ENCODE data around the gene ZSCAN12.
"Not testable (repeated sequence)": the region's sequence is repeated elsewhere in the genome, so short reads cannot be mapped to it uniquely, and the experiment has no call there.

ZSCAN12 gene

DNA sequence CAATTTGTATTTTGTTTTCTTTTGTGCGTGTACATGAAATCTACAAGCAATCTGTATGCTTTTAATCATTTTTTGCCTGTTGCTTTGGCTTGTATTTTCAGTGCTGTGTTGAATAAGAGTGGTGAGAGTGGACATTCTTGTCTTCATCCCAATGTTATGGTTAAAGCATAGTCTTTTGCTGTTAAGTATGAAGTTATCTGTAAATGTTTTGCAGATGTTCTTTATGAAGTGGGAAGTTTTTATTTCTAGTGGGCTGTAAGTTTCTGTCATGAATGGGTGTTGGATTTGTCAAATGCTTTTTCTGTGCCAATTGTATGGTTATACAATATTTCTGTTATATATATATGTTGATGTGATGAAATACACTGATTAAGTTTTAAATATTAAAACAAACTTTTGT, 25.6 kb downstream of the ZSCAN12 start:
- Mint-ChIP-seq H3K4me1 (ENCODE audit: low read depth) (no peaks in the 10 kb centered on the region), H3K27ac (no peak overlapping the region), H3K9me3 (no peaks in the 10 kb centered on the region), H3K4me3 (no peak overlapping the region), H3K27me3 (no peaks in the 10 kb centered on the region), H3K36me3 (ENCODE audit: low read depth) (peaks cover 19% of the 10 kb centered on the region)

- H3K27me3 Mint-ChIP-seq: no peaks in the 10 kb centered on the region
- H3K27ac Mint-ChIP-seq: no peak overlapping the region
- no peaks in the 10 kb centered on the region for H3K9me3 Mint-ChIP-seq
- peaks cover 15% of the 10 kb centered on the region for H3K36me3 Mint-ChIP-seq (ENCODE audit: low read depth)
- H3K4me1 Mint-ChIP-seq (ENCODE audit: low read depth): no peaks in the 10 kb centered on the region
- no peak overlapping the region for H3K4me3 Mint-ChIP-seq
Measured at GRCh38 chr6:28371706-28372451, 27.7 kb downstream of the ZSCAN12 start.

DNA sequence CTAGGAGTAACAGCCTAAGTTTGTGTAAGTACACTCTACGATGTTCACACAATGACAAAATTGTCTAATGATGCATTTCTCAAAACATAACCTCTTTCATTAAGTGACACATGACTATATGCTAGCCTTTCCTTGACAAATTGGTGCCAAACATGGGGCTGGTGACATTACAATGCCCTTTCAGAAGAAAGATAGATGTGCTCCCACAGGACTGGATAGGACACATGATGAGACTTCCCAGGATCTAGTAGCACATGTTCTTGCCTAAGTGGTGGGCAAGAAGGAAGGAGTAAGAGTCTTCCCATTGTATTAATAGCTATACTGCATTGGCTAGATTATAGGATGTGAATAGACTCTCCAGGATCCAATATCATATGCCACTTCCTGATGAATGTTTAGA, 28.3 kb downstream of the ZSCAN12 start:
- Mint-ChIP-seq H3K4me3 (no peak overlapping the region), H3K27me3 (no peaks in the 10 kb centered on the region), H3K27ac (no peak overlapping the region), H3K4me1 (ENCODE audit: low read depth) (no peaks in the 10 kb centered on the region), H3K9me3 (no peaks in the 10 kb centered on the region), H3K36me3 (ENCODE audit: low read depth) (peaks cover 18% of the 10 kb centered on the region)

- H3K4me1 Mint-ChIP-seq (ENCODE audit: low read depth): no peaks in the 10 kb centered on the region
- H3K4me3 Mint-ChIP-seq: no peak overlapping the region
- no peaks in the 10 kb centered on the region for H3K9me3 Mint-ChIP-seq
- H3K27me3 Mint-ChIP-seq: no peaks in the 10 kb centered on the region
- no peak overlapping the region for H3K27ac Mint-ChIP-seq
- peaks cover 17% of the 10 kb centered on the region for H3K36me3 Mint-ChIP-seq (ENCODE audit: low read depth)
Measured at GRCh38 chr6:28370440-28370839, 29.1 kb downstream of the ZSCAN12 start.

DNA sequence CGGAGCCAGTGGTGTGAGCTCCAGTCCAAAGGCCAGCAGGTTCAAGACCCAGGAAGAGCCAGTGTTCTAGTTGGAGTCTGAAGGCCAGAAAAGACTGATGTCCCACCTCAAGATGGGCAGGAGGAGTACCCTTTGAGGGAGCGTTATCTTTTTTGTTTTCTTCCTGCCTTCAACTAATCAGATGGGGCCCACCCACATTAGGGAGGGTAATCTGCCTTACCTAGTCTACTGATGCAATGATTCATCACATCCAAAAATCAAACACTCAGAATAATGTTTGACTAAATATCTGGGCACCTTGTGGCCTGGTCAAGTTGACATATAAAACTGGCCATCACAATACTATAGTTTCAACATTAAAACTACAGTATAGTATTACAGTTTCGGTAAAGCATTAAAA, 30.1 kb downstream of the ZSCAN12 start:
- no peaks in the 10 kb centered on the region for H3K4me1 Mint-ChIP-seq (ENCODE audit: low read depth)
- H3K27me3 Mint-ChIP-seq: no peaks in the 10 kb centered on the region

GRCh38 chr6:28368522-28368921, 31.0 kb downstream of the ZSCAN12 start:
- Mint-ChIP-seq H3K9me3 (no peaks in the 10 kb centered on the region), H3K36me3 (ENCODE audit: low read depth) (peaks cover 26% of the 10 kb centered on the region), H3K27ac (no peak overlapping the region), H3K4me3 (no peak overlapping the region), H3K27me3 (no peaks in the 10 kb centered on the region), H3K4me1 (ENCODE audit: low read depth) (no peaks in the 10 kb centered on the region)

More for the DNA sequence above, 30.1 kb downstream of the ZSCAN12 start:
- Mint-ChIP-seq H3K9me3 (no peaks in the 10 kb centered on the region), H3K27ac (no peak overlapping the region), H3K4me3 (no peak overlapping the region), H3K36me3 (ENCODE audit: low read depth) (peaks cover 25% of the 10 kb centered on the region)

GRCh38 chr6:28365590-28365989, 34.0 kb downstream of the ZSCAN12 start:
- H3K27ac Mint-ChIP-seq; H3K9me3 Mint-ChIP-seq; H3K4me1 Mint-ChIP-seq (ENCODE audit: low read depth); H3K27me3 Mint-ChIP-seq; H3K4me3 Mint-ChIP-seq: not testable (repeated sequence)
- peaks cover 33% of the 10 kb centered on the region for H3K36me3 Mint-ChIP-seq (ENCODE audit: low read depth)

DNA sequence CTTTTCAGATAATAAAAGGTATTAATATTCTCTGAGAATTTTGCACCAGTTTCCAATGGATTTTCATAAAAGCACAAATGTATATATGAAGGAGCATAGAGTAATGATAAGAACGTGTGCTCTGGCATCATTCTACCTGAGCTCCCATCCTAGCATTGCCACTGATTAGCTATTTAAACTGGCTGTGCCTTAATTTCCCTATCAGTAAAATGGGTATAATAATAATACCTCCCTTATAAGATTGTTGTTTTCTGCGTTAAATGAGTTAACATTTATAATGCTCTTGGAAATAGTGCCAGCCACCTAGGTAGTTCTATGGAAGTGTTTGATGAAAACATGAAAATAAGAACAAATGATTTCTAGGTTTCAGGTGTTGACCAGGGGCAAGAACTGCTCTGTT, 38.6 kb downstream of the ZSCAN12 start:
- no peaks in the 10 kb centered on the region for H3K9me3 Mint-ChIP-seq
- H3K27me3 Mint-ChIP-seq: no peaks in the 10 kb centered on the region
- H3K4me1 Mint-ChIP-seq (ENCODE audit: low read depth): peaks cover 4% of the 10 kb centered on the region
- H3K36me3 Mint-ChIP-seq (ENCODE audit: low read depth): peaks cover 20% of the 10 kb centered on the region
- H3K27ac Mint-ChIP-seq: no peak overlapping the region
- H3K4me3 Mint-ChIP-seq: no peak overlapping the region

DNA sequence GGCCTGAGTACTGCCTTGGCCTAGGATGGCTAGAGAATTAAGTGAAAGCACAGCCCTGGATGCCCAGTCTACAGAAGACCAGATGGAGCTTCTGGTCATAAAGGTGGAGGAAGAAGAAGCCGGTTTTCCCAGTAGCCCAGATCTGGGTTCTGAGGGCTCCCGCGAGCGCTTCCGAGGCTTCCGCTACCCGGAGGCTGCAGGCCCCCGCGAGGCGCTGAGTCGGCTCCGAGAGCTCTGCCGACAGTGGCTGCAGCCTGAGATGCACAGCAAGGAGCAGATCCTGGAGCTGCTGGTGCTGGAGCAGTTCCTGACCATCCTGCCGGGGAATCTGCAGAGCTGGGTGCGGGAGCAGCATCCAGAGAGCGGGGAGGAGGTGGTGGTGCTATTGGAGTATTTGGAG, 40.0 kb downstream of the ZSCAN12 start:
- not testable (repeated sequence) for H3K4me3 Mint-ChIP-seq; H3K36me3 Mint-ChIP-seq (ENCODE audit: low read depth); H3K9me3 Mint-ChIP-seq; H3K27me3 Mint-ChIP-seq; H3K27ac Mint-ChIP-seq
- peaks cover 11% of the 10 kb centered on the region for H3K4me1 Mint-ChIP-seq (ENCODE audit: low read depth)

GRCh38 chr6:28357036-28357435, 42.5 kb downstream of the ZSCAN12 start:
- H3K4me1 Mint-ChIP-seq (ENCODE audit: low read depth): peaks cover 14% of the 10 kb centered on the region
- no peak overlapping the region for H3K4me3 Mint-ChIP-seq
- no peaks in the 10 kb centered on the region for H3K9me3 Mint-ChIP-seq
- H3K27me3 Mint-ChIP-seq: no peaks in the 10 kb centered on the region
- H3K27ac Mint-ChIP-seq: no peak overlapping the region
- H3K36me3 Mint-ChIP-seq (ENCODE audit: low read depth): peaks cover 2% of the 10 kb centered on the region

DNA sequence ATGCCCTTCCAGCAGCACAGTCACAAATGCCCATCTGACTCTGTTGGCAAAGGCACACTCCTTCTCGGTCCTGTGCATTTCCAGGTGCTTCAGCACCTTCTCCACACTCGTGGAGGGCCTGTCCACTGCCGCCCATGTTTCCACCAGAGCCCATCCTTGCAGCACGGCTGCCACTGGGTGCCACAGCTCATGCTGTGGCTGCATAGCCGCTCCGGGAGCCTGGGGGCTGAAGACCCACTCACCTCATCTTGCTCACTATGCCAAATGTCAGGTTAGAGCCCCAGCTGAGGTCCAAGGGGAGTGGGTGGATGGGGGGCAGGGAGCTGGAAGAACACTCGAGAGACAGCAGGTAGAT, 42.9 kb downstream of the ZSCAN12 start:
- H3K4me3 Mint-ChIP-seq: no peak overlapping the region
- no peaks in the 10 kb centered on the region for H3K27me3 Mint-ChIP-seq
- no peak overlapping the region for H3K27ac Mint-ChIP-seq
- peaks cover 18% of the 10 kb centered on the region for H3K4me1 Mint-ChIP-seq (ENCODE audit: low read depth)
- no peaks in the 10 kb centered on the region for H3K36me3 Mint-ChIP-seq (ENCODE audit: low read depth)
- H3K9me3 Mint-ChIP-seq: no peaks in the 10 kb centered on the region

- peak overlapping the region; percentile 75 for H3K27ac Mint-ChIP-seq
- H3K27me3 Mint-ChIP-seq: no peaks in the 10 kb centered on the region
- H3K4me3 Mint-ChIP-seq: peak overlapping the region; percentile 86
- H3K9me3 Mint-ChIP-seq: no peaks in the 10 kb centered on the region
- peaks cover 24% of the 10 kb centered on the region for H3K4me1 Mint-ChIP-seq (ENCODE audit: low read depth)
- no peaks in the 10 kb centered on the region for H3K36me3 Mint-ChIP-seq (ENCODE audit: low read depth)
Measured at GRCh38 chr6:28355743-28356665, 43.5 kb downstream of the ZSCAN12 start.

- Mint-ChIP-seq H3K4me1 (ENCODE audit: low read depth) (peaks cover 35% of the 10 kb centered on the region), H3K4me3 (peak overlapping the region; percentile 86), H3K27ac (peak overlapping the region; percentile 75), H3K27me3 (no peaks in the 10 kb centered on the region), H3K9me3 (no peaks in the 10 kb centered on the region), H3K36me3 (ENCODE audit: low read depth) (no peaks in the 10 kb centered on the region)
Measured at GRCh38 chr6:28354688-28355554, 44.6 kb downstream of the ZSCAN12 start.

- Mint-ChIP-seq H3K36me3 (ENCODE audit: low read depth) (no peaks in the 10 kb centered on the region), H3K27ac (no peak overlapping the region), H3K4me3 (no peak overlapping the region), H3K4me1 (ENCODE audit: low read depth) (peaks cover 41% of the 10 kb centered on the region), H3K27me3 (no peaks in the 10 kb centered on the region), H3K9me3 (no peaks in the 10 kb centered on the region)
Measured at GRCh38 chr6:28353981-28354676, 45.4 kb downstream of the ZSCAN12 start.
